Mucosa of stomach (tissue), 1 donor: ENCODE data around the gene ID4.

Experiments
- H3K27me3 ChIP-seq: one replicate; pipeline ENCODE4 v1.7.0; 2013; ENCODE audit warnings: mild to moderate bottlenecking, low read length; ENCODE audit not compliant: control insufficient read depth, insufficient read depth
- H3K36me3 ChIP-seq: one replicate; pipeline ENCODE4 v1.7.0; 2013; ENCODE audit warnings: low read length; ENCODE audit not compliant: control insufficient read depth, insufficient read depth
- H3K4me1 ChIP-seq: one replicate; pipeline ENCODE4 v1.7.0; 2013; ENCODE audit warnings: mild to moderate bottlenecking, low read length; ENCODE audit not compliant: control insufficient read depth, insufficient read depth
- H3K4me3 ChIP-seq: one replicate; pipeline ENCODE4 v1.7.0; 2013; ENCODE audit warnings: low read length
- H3K9ac ChIP-seq: one replicate; pipeline ENCODE4 v1.7.0; 2013; ENCODE audit warnings: mild to moderate bottlenecking, low read length, moderate library complexity
- H3K9me3 ChIP-seq: one replicate; pipeline ENCODE4 v1.7.0; 2013; ENCODE audit warnings: mild to moderate bottlenecking, low read length, moderate library complexity; ENCODE audit not compliant: control insufficient read depth
- donor health status: Pancreatic carcinoma.

ID4 gene

GRCh38 chr6:19866985-19867627 lies 29.9 kb downstream of the ID4 start:
- no peak overlapping the region for H3K4me3 ChIP-seq
- peaks cover 8% of the 10 kb centered on the region for H3K27me3 ChIP-seq
- no peaks in the 10 kb centered on the region for H3K9me3 ChIP-seq
- no peaks in the 10 kb centered on the region for H3K36me3 ChIP-seq
- peaks cover 5% of the 10 kb centered on the region for H3K4me1 ChIP-seq
- no peak overlapping the region for H3K9ac ChIP-seq

- Histone ChIP-seq H3K9ac (no peak overlapping the region), H3K4me3 (no peak overlapping the region), H3K36me3 (no peaks in the 10 kb centered on the region), H3K4me1 (peaks cover 5% of the 10 kb centered on the region), H3K9me3 (no peaks in the 10 kb centered on the region), H3K27me3 (peaks cover 6% of the 10 kb centered on the region)
Measured at GRCh38 chr6:19869464-19869863, 32.3 kb downstream of the ID4 start.

DNA sequence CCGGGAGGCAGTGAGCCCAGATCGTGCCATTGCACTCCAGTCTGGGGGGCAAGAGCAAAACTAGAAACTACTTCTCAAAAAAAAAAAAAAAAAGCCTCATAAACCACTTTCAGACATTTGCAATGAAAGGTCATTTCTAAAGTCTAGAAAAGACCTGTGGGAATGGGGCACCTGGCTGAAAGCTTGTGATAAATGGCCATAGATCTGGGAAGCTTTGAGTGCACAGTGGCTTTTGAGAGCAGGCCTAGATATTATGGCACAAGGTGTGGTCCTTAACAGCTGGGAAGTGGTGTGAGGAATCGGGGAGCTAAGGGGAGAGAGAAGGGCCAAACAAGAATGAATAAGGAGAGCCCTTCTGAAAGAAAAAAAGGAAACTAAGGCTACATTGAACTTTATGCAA lies 33.2 kb downstream of the ID4 start:
- peaks cover 4% of the 10 kb centered on the region for H3K27me3 ChIP-seq
- H3K9ac ChIP-seq = no peak overlapping the region
- H3K4me3 ChIP-seq = no peak overlapping the region
- H3K9me3 ChIP-seq = no peaks in the 10 kb centered on the region
- no peaks in the 10 kb centered on the region for H3K36me3 ChIP-seq
- peaks cover under 1% of the 10 kb centered on the region for H3K4me1 ChIP-seq

DNA sequence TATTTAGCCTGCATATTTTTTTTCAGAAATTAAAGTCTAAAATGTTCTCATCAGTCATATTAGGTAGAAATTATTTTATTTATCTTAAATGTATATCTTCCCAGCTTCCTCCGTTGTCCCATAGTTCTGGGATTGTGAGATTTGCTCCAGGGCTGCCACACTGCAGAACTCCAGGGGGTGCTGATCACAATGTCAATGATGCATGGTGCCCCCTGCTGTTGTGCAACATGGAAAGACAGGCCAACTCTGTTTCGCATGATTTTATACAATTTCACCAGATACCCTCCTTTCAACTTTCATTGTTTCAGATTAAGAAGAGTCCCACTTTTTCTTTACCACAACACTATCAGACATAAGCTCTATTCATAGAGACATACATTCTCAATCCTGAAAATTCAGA lies 35.9 kb downstream of the ID4 start:
- H3K27me3 ChIP-seq = no peaks in the 10 kb centered on the region
- no peaks in the 10 kb centered on the region for H3K36me3 ChIP-seq
- H3K4me1 ChIP-seq = no peaks in the 10 kb centered on the region
- H3K9me3 ChIP-seq = no peaks in the 10 kb centered on the region
- no peak overlapping the region for H3K9ac ChIP-seq
- no peak overlapping the region for H3K4me3 ChIP-seq

GRCh38 chr6:19876672-19877071 lies 39.5 kb downstream of the ID4 start:
- Histone ChIP-seq H3K9me3 (no peaks in the 10 kb centered on the region), H3K4me3 (no peak overlapping the region), H3K4me1 (no peaks in the 10 kb centered on the region), H3K36me3 (no peaks in the 10 kb centered on the region), H3K27me3 (no peaks in the 10 kb centered on the region), H3K9ac (no peak overlapping the region)

DNA sequence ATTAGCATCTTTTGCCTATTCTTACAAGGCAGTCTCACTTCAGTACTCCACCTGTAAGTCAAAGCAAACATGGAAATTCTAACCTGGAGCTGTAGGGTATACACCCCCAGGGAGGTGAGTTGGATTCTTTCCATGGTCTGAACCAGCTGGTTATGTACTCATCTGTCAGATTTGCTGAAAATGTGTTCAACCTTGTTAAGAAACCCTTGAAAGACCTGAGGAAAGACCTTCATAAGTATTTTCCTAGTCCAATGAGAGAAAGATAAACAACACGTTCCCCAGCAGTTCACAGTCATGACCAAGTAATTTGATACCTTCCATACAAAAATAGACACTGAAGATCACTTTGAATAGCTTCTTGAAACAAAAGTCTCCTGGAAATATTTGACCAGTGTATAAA lies 42.5 kb downstream of the ID4 start:
- no peaks in the 10 kb centered on the region for H3K27me3 ChIP-seq
- H3K9me3 ChIP-seq = no peaks in the 10 kb centered on the region
- no peaks in the 10 kb centered on the region for H3K36me3 ChIP-seq
- no peak overlapping the region for H3K9ac ChIP-seq
- no peak overlapping the region for H3K4me3 ChIP-seq
- H3K4me1 ChIP-seq = no peaks in the 10 kb centered on the region

DNA sequence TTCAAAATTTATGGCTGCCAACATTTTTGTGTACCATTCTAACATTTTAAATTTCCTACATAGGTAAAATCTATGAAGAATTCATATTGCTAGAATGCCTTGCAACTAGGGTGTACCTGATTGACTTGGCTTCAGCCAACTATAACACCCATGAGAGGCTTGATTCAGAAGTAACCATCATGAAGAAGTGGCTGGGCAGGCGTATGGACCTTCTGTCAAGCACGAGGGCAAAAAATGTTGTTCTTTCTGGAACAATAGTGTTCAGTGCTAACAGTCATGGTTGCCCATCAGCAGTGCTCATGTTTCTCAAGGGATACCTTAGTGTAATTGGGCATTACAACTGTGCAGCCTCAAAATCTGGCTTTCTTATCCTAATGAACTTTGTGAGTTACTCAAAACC lies 42.9 kb downstream of the ID4 start:
- no peaks in the 10 kb centered on the region for H3K9me3 ChIP-seq
- no peaks in the 10 kb centered on the region for H3K4me1 ChIP-seq
- H3K27me3 ChIP-seq = no peaks in the 10 kb centered on the region
- no peak overlapping the region for H3K9ac ChIP-seq
- H3K4me3 ChIP-seq = no peak overlapping the region
- H3K36me3 ChIP-seq = no peaks in the 10 kb centered on the region

- no peak overlapping the region for H3K4me3 ChIP-seq
- no peaks in the 10 kb centered on the region for H3K4me1 ChIP-seq
- H3K9ac ChIP-seq = no peak overlapping the region
- H3K36me3 ChIP-seq = no peaks in the 10 kb centered on the region
- no peaks in the 10 kb centered on the region for H3K27me3 ChIP-seq
- no peaks in the 10 kb centered on the region for H3K9me3 ChIP-seq
Measured at GRCh38 chr6:19891451-19891850, 54.3 kb downstream of the ID4 start.
